ENCODE results near the gene SMYD4. TPM values are rescaled to one million over a fixed set of nuclear protein-coding genes. Genes with fewer than 3 reads are reported as not detected.

The SMYD4 gene
- total and polyA plus RNA-seq, 10 of the 15 experiments (the other 5 are each of a cell fraction or from before 2014, with no cell fraction given) = 2.1 to 18.8 (median 13.7) TPM

DNA sequence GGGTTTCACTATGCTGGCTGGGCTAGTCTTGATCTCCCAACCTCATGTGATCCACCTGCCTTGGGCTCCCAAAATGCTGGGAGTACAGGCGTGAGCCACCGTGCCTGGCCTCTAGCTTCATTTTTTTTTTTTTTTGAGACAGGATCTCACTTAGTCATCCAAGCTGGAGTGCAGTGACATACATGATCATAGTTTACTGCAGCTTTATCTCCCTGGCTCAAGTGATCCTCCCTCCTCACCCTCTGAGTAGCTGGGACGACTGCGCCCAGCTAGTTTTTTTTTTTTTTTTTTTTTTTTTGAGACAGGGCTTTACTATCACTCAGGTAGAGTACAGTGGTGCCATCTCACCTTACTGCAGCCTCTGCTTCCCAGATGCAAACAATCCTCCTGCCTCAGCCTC is 9.8 kb upstream of the SMYD4 start:
- H3K36me3 ChIP-seq (ENCODE audit: control insufficient read depth in 2 of 2, insufficient read depth in 2 of 2, low read length in 1 of 2) = peaks cover 4 to 20% of the 10 kb centered on the region in 2 experiments
- H4K20me1 ChIP-seq (ENCODE audit: control insufficient read depth, insufficient read depth) = no peaks in the 10 kb centered on the region
- POLR2A ChIA-PET = interaction anchor here (0.6 to 1.8 kb wide), 6 partner anchors 8 to 771 kb away, joined by 3 to 12 read pairs (median 4); partner anchors contain the start of genes RPA1 and SMYD4
- H2AFZ ChIP-seq (ENCODE audit: control insufficient read depth, low read depth, low read length) = no peak overlapping the region
- no peak for ATAC-seq
- CTCF ChIA-PET = interaction anchor here (0.8 to 0.9 kb wide), 2 partner anchors 26 to 374 kb away, joined by 3 read pairs; no protein-coding TSS in a partner anchor
- H3K9me3 ChIP-seq (replicated peaks; ENCODE audit: control insufficient read depth, insufficient read depth, low read length) = no peaks in the 10 kb centered on the region
- intact Hi-C loops (cut with micrococcal nuclease; ENCODE audit: unreplicated experiment) = no loop called here
- RAD21 ChIA-PET (ENCODE audit: unreplicated experiment) = interaction anchor here (0.6 kb wide), 2 partner anchors 423 to 492 kb away, joined by 3 read pairs; no protein-coding TSS in a partner anchor
- no peak overlapping the region for H3K4me2 ChIP-seq (ENCODE audit: control insufficient read depth, insufficient read depth)
- peaks cover 35% of the 10 kb centered on the region for H3K79me2 ChIP-seq (ENCODE audit: control insufficient read depth, insufficient read depth, low read length)
- in situ Hi-C loops (cut with MboI) = no loop called here
- H3K27ac ChIP-seq (ENCODE audit: control insufficient read depth, insufficient read depth) = no peak overlapping the region
- no peaks in the 10 kb centered on the region for H3K27me3 ChIP-seq (replicated peaks in 1 of 2; ENCODE audit: control insufficient read depth in 2 of 2, insufficient read depth in 2 of 2, low read length in 1 of 2)
- no peak overlapping the region for H3K4me3 ChIP-seq
- no peak for DNase-seq (ENCODE audit: low read depth, low spot score)
- TF ChIP-seq TCF7 (IDR thresholded peaks at IDR 0.05; ENCODE audit: borderline replicate concordance) = no peak
- TF ChIP-seq HDGF (IDR thresholded peaks at IDR 0.05) = no peak
- no peak for TF ChIP-seq NR2F1 (conservative IDR thresholded peaks at IDR 0.05)
- TF ChIP-seq, protein P1, sequence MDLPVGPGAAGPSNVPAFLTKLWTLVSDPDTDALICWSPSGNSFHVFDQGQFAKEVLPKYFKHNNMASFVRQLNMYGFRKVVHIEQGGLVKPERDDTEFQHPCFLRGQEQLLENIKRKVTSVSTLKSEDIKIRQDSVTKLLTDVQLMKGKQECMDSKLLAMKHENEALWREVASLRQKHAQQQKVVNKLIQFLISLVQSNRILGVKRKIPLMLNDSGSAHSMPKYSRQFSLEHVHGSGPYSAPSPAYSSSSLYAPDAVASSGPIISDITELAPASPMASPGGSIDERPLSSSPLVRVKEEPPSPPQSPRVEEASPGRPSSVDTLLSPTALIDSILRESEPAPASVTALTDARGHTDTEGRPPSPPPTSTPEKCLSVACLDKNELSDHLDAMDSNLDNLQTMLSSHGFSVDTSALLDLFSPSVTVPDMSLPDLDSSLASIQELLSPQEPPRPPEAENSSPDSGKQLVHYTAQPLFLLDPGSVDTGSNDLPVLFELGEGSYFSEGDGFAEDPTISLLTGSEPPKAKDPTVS (IDR thresholded peaks at IDR 0.05; ENCODE audit: low read depth, low read length) = no peak
- no peak for TF ChIP-seq WRNIP1 (IDR thresholded peaks at IDR 0.05; ENCODE audit: borderline replicate concordance, low read depth, low read length)
- TF ChIP-seq PKNOX1 (IDR thresholded peaks at IDR 0.05) = no peak
- BruUV-seq (replicated peaks) = no TSS peak
- SMC1A ChIA-PET (ENCODE audit: uncharacterized antibody, unreplicated experiment) = interaction anchor here (0.6 to 1.1 kb wide), 2 partner anchors 23 to 45 kb away, joined by 3 read pairs; no protein-coding TSS in a partner anchor
- peaks cover 10% of the 10 kb centered on the region for H3K4me1 ChIP-seq (ENCODE audit: control insufficient read depth, insufficient read depth, low read length)
- FAIRE-seq = no peak
- WGBS (ENCODE audit: insufficient coverage, insufficient replicate concordance, low lambda C conversion rate, missing lambda C conversion rate) = 100% methylated on average over 2 of the region's 4 CpGs
- H3K9ac ChIP-seq (ENCODE audit: control insufficient read depth, insufficient read depth, low read length) = no peak overlapping the region

Data from GM12878 (cell line).